PC-3 (cell line): ENCODE results near the gene SGTA. TPM values are rescaled to one million over a fixed set of nuclear protein-coding genes. Genes with fewer than 3 reads are reported as not detected.

Experiments
- ATAC-seq: fragments of 200-7000 bp; cut with Tn5 transposase; 2 replicates; pipeline ENCODE4 v1.9.1; 2020; ENCODE audit warnings: mild to moderate bottlenecking, moderate library complexity
- BruUV-seq: library from RNA; stranded (reverse); fragments of 400-500 nt; replicated peaks from 2 replicates; lab custom pipeline; 2021; lab: Mats Ljungman, UMichigan
- CTCF ChIA-PET: fragments of 300-600 bp; sonication (Branson Sonifier 250); formaldehyde crosslinking; loops from one replicate; lab custom pipeline; 2022; ENCODE audit warnings: antibody characterized with exemption; lab: Charles Lee
- POLR2A ChIA-PET: fragments of 300-600 bp; sonication (Branson Sonifier 250); formaldehyde crosslinking; loops from one replicate; lab custom pipeline; 2022; ENCODE audit warnings: antibody characterized with exemption; ENCODE audit not compliant: unreplicated experiment; lab: Charles Lee
- DNase-seq: peaks from one replicate; pipeline ENCODE4 v3.0.0-alpha.2; 2015
- H2AFZ ChIP-seq: fragments of 300-600 bp; sonication (generic); 2 replicates; pipeline ENCODE4 v1.6.0; 2016; ENCODE audit warnings: antibody characterized with exemption, low read length
- H3F3A ChIP-seq: fragments of 300-600 bp; sonication (generic); one replicate; pipeline ENCODE4 v1.6.0; 2017; ENCODE audit warnings: antibody characterized with exemption, low read length, control low read depth, mild to moderate bottlenecking; ENCODE audit not compliant: unreplicated experiment
- H3K27ac ChIP-seq: fragments of 300-600 bp; sonication (generic); 2 replicates; pipeline ENCODE4 v1.5.1; 2016; ENCODE audit warnings: mild to moderate bottlenecking, low read length
- H3K27me3 ChIP-seq: fragments of 300-600 bp; sonication (generic); 2 replicates; pipeline ENCODE4 v1.6.1; 2016; ENCODE audit warnings: low read length, mixed read lengths
- H3K36me3 ChIP-seq: fragments of 300-600 bp; sonication (generic); 2 replicates; pipeline ENCODE4 v1.6.1; 2016; ENCODE audit warnings: low read depth, mixed run types, low read length, mixed read lengths
- H3K4me1 ChIP-seq: fragments of 300-600 bp; sonication (generic); 2 replicates; pipeline ENCODE4 v1.5.1; 2016; ENCODE audit warnings: low read length; ENCODE audit not compliant: insufficient read depth
- H3K4me2 ChIP-seq: fragments of 300-600 bp; sonication (generic); 2 replicates; pipeline ENCODE4 v1.6.0; 2016; ENCODE audit warnings: low read length
- H3K4me3 ChIP-seq: fragments of 300-600 bp; sonication (generic); 2 replicates; pipeline ENCODE4 v1.5.1; 2016; ENCODE audit warnings: mild to moderate bottlenecking, low read length, mixed read lengths
- H3K79me2 ChIP-seq: fragments of 300-600 bp; sonication (generic); 2 replicates; pipeline ENCODE4 v1.6.1; 2017; ENCODE audit warnings: low read length, mixed read lengths
- H3K9ac ChIP-seq: fragments of 300-600 bp; sonication (generic); 2 replicates; pipeline ENCODE4 v1.6.0; 2016; ENCODE audit warnings: mild to moderate bottlenecking, low read length
- H3K9me2 ChIP-seq: fragments of 300-600 bp; sonication (generic); replicated peaks from 2 replicates; pipeline ENCODE4 v1.6.1; 2016; ENCODE audit warnings: mixed run types, low read length, mixed read lengths
- H3K9me3 ChIP-seq: fragments of 300-600 bp; sonication (generic); 2 replicates; pipeline ENCODE4 v1.6.1; 2016; ENCODE audit warnings: low read length, mixed read lengths
- H4K20me1 ChIP-seq: fragments of 300-600 bp; sonication (generic); 2 replicates; pipeline ENCODE4 v1.6.1; 2016; ENCODE audit warnings: low read length, mixed read lengths
- EZH2 ChIP-seq: fragments of 300-600 bp; sonication (generic); IDR thresholded peaks from one replicate; pipeline ENCODE4 v1.6.1; 2017; ENCODE audit warnings: antibody characterized with exemption, mild to moderate bottlenecking, low read length; ENCODE audit not compliant: unreplicated experiment
- EZH2phosphoT487 ChIP-seq: fragments of 300-600 bp; sonication (generic); IDR thresholded peaks from 2 replicates; pipeline ENCODE4 v1.6.1; 2018; ENCODE audit warnings: mild to moderate bottlenecking, antibody characterized with exemption, low read length, borderline replicate concordance
- intact Hi-C: fragments of 100-400 bp; cut with micrococcal nuclease; formaldehyde crosslinking; loops from 2 replicates; pipeline ENCODE4 v1.9.0; 2023
- total RNA-seq: library from RNA; depleted of rRNA; stranded (reverse); fragments of >200 nt; gene quantifications from 2 replicates; pipeline ENCODE4 v1.2.3, GENCODE V29; 2014
- TF ChIP-seq, protein P1 (sequence below): fragments of 300-600 bp; sonication (generic); conservative IDR thresholded peaks from 2 replicates; pipeline ENCODE4 v1.5.1; 2017; ENCODE audit warnings: antibody characterized with exemption, low read depth, mild to moderate bottlenecking, low read length

Gene SGTA
- total RNA-seq, 1 experiment from 2014 or later: 78.6 TPM

DNA sequence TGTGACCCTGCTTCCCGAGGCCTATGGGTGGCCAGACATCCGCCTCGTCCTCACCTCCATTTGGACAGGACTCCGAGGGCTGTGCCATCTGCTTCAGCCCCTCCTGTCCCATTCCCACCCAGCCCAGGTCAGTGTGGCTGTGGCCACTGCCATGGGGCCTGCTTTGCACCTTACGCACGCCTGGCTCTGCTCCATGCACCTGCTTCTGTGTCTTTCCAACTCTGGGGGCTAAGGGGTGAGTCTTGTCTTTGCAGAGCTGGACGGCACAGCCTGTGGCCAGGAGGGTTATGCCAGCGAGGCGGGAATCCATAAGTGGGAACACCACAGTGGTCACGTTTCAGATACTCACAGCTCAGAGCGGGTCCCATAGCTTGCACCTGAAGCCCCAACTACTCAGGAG is 31.4 kb upstream of the SGTA start:
- Histone ChIP-seq H3K4me2 (no peak overlapping the region), H3K9ac (no peak overlapping the region), H3F3A (no peaks in the 10 kb centered on the region), H2AFZ (no peak overlapping the region), H3K9me2 (no peaks in the 10 kb centered on the region), H3K79me2 (no peaks in the 10 kb centered on the region), H4K20me1 (no peaks in the 10 kb centered on the region), H3K4me3 (no peak overlapping the region), H3K27ac (no peak overlapping the region), H3K9me3 (no peaks in the 10 kb centered on the region), H3K4me1 (no peaks in the 10 kb centered on the region), H3K36me3 (no peaks in the 10 kb centered on the region), H3K27me3 (no peaks in the 10 kb centered on the region)
- intact Hi-C loops: no loop called here
- DNase-seq (no peak), ATAC-seq (no peak)
- ChIA-PET CTCF (no interaction called here), POLR2A (no interaction called here)
- BruUV-seq: no TSS peak
- no peak for TF ChIP-seq EZH2phosphoT487
- TF ChIP-seq, protein P1, sequence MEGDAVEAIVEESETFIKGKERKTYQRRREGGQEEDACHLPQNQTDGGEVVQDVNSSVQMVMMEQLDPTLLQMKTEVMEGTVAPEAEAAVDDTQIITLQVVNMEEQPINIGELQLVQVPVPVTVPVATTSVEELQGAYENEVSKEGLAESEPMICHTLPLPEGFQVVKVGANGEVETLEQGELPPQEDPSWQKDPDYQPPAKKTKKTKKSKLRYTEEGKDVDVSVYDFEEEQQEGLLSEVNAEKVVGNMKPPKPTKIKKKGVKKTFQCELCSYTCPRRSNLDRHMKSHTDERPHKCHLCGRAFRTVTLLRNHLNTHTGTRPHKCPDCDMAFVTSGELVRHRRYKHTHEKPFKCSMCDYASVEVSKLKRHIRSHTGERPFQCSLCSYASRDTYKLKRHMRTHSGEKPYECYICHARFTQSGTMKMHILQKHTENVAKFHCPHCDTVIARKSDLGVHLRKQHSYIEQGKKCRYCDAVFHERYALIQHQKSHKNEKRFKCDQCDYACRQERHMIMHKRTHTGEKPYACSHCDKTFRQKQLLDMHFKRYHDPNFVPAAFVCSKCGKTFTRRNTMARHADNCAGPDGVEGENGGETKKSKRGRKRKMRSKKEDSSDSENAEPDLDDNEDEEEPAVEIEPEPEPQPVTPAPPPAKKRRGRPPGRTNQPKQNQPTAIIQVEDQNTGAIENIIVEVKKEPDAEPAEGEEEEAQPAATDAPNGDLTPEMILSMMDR: no peak
- no peak for TF ChIP-seq EZH2

DNA sequence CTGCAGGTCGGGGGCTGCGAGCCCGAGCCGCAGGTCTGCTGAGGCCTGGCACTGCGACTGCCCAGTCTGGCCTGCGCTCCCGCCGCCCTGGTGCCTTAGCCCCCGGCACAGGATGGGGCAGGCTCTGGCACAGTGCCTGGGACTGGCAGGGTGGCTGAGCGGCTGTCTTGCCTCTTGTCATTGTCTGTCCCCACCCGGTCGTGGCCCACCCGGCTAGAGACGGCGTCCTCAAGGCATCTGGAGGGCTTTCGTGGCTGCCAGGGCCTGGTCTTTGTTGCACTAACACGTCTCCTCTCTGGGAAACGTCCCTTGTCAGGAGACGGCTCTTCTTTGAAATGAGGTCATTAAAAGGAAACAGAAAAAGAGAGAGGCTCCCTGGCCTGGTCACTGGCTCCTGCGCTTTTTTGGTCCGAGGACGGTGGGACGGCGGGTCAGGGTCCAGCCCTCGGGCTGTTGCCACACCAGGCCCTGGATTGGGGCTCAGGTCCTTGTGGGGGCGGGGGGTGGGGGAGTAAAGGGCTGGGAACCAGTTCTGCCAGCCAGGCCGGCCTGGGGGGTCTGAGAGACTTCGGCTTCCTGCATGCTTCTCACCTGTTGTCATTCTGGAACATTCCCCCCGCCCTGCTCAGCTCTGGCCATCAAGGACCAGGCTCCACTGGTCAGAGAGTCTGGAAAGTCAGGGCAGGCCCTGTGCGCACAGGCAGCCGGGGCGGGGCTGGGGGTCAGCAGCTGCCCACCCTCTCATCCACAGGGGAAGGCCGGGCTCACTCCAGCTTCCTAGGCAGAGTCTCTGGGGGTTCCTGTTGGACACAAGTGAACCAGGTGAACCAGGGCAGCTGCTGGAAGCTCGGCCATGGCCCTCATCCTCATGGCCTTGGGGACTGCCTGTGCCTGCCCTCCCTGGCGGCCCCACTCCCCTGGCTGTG is 30.4 kb upstream of the SGTA start:
- no peak overlapping the region for H2AFZ ChIP-seq
- intact Hi-C loops: no loop called here
- no peaks in the 10 kb centered on the region for H3F3A ChIP-seq
- H4K20me1 ChIP-seq: no peaks in the 10 kb centered on the region
- no peak overlapping the region for H3K4me3 ChIP-seq
- no peak overlapping the region for H3K9ac ChIP-seq
- H3K27ac ChIP-seq: no peak overlapping the region
- H3K4me2 ChIP-seq: no peak overlapping the region
- H3K36me3 ChIP-seq: no peaks in the 10 kb centered on the region
- H3K9me3 ChIP-seq: no peaks in the 10 kb centered on the region
- TF ChIP-seq, protein P1: no peak
- TF ChIP-seq EZH2phosphoT487: no peak
- TF ChIP-seq EZH2: no peak
- ChIA-PET CTCF (no interaction called here), POLR2A (no interaction called here)
- no peaks in the 10 kb centered on the region for H3K79me2 ChIP-seq
- H3K27me3 ChIP-seq: no peaks in the 10 kb centered on the region
- H3K9me2 ChIP-seq: no peaks in the 10 kb centered on the region
- no TSS peak for BruUV-seq
- H3K4me1 ChIP-seq: no peaks in the 10 kb centered on the region
- ATAC-seq (no peak), DNase-seq (no peak)
